DMS153 treated with DMSO at 0.1 percent for 48 hours (cell line): ENCODE results near the gene HUNK.
"Not testable (repeated sequence)": the region's sequence is repeated elsewhere in the genome, so short reads cannot be mapped to it uniquely, and the experiment has no call there.

Experiments used
- DNase-seq: peaks from one replicate; lab custom pipeline; 2025; ENCODE audit not compliant: unreplicated experiment; lab: John Stamatoyannopoulos, UW

HUNK gene

DNA sequence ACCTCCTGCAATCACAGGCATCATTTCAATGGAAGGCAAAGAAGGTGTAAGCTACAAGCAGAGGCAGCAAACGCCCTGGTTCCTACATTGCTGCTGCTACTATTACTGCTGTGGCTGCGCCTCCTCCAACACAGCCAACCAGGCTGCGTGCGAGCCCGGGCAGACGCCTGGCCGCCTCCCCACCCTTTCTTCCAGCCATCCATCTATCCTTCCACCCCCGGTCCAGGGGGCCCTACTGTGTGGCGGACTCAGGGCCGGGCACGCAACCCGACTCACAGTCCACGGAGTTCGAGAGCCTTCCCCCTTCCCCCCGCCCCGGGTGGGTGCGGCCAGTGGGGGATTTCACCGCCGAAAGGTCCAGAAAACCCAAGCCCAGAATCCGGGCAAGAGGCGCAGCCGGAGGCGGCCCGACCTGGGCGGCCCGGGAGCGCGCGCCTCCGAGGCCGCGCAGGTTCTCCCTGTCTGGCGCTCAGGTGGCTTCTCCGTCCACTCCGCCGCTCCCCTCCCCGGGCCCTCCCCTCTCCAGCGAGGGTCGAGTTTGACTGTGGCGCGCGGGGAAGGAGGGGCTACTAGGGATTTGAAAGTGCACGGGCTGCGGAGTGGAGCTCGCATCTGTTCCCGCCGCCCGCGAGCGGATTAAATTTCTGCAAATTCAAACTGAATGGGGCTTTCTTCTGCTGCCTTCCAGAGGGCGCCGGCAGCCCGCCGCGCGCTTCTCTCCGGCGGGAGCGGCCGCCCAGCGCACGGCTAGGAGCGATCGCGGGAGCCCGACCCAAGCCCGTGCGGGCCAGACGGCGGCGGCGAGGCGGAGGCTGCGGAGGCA is at the start of gene HUNK:
TSS of gene HUNK (plus strand) at position 569 of the 823 bp plus-strand sequence. CDS start 655 bp downstream, outside the sequence.
- peak; percentile 47 for DNase-seq

DNA sequence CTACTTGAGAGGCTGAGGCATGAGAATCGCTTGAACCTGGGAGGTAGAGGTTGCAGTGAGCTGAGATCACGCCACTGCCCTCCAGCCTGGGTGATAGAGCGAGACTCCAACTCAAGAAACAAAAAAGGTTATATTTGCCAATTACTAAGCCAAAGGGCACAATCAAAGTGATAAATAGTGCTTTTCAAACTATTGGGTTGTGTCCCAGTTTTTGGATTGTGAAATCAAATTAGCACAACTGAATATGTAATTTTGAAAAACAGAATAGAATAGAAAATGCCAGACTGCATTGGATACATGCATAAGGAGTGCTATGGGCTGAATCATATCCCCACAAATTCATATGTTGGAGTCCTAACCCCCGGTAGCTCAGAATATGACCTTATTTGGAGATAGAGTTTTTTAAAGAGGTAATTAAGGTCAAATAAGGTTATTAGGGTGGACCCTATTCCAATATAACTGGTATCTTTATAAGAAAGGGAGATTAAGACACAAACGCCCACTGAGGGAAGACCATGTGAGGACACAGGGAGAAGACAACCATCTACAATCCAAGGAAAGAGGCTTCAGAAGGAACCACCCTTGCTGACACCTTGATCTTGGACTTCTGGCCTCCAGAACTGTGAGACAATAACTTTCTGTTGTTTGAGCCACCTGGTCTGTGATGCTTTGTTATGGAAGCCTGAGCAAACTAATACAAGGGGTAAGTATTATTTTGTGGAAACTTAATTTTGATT is 42.9 kb upstream of the HUNK start:
- DNase-seq: no peak

DNA sequence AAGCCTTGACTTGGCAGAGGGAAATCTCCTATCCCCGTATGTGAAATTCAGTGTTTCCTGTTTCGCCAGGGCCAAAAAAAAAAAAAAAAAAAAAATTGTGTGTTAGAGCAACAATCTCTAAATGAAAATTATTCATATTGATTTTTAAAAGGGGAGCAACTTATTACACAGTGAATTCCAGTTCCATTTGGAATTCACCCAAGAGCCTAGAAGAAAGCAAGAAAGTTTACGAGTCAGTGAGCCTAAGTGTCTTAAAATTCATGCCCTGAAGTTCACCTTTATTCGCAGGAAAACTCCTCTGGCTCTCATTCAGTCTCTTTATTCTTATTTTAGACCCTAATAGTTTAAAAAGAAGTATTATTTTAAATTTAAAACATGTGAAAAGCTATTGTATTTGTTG is 42.1 kb upstream of the HUNK start:
- no peak for DNase-seq

DNA sequence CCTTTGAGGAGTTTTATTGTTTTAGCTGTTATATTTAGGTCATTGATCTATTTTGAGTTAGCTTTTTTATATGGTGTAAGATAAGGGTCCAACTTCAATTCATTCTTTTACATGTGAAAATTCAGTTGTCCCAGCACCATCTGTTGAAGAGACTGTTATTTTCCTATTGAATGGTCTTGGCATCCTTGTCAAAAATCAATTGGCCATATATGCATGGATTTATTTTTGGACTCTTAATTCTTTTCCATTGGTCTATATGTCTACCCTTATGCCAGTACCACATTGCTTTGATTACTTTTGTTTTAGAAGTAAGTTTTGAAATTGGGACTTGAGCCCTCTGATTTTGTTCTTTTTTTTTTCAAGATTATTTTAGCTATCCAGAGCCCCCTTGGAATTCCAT is 35.8 kb upstream of the HUNK start:
- no peak for DNase-seq

DNA sequence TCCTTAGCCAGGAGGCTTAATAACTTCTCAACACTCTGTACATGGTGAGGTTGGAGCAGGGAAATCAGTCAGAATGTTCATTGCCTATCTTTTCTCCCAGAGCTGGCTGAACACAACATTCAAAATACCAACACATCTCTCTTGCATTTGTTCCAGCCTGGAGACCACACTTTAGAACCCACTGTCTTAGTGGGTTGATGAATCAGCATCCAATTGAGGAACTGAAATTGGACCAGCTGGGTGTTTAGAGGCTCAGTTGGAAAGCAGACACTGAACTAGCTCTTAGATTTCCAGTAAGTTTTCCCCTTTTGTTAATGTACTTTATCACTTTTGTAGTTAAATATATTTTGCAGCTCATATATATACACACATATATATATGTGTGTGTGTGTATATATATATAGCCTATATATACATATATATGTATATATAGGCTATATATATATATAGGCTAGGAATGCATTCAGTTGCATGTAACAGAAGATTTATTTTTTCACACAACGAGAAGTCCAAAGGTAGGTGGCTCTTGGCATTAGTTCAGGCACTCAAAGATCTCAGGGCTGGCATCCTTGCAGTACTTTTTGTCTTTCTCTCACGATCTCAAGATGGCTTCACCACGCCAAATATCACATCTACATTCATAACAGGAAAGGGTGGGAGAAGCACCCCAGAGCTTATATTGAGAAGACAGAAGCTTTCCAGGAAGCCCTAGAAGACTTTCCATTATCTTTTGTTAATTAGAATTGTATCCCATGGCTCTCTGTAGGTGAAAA is 35.0 kb upstream of the HUNK start:
- DNase-seq: no peak

DNA sequence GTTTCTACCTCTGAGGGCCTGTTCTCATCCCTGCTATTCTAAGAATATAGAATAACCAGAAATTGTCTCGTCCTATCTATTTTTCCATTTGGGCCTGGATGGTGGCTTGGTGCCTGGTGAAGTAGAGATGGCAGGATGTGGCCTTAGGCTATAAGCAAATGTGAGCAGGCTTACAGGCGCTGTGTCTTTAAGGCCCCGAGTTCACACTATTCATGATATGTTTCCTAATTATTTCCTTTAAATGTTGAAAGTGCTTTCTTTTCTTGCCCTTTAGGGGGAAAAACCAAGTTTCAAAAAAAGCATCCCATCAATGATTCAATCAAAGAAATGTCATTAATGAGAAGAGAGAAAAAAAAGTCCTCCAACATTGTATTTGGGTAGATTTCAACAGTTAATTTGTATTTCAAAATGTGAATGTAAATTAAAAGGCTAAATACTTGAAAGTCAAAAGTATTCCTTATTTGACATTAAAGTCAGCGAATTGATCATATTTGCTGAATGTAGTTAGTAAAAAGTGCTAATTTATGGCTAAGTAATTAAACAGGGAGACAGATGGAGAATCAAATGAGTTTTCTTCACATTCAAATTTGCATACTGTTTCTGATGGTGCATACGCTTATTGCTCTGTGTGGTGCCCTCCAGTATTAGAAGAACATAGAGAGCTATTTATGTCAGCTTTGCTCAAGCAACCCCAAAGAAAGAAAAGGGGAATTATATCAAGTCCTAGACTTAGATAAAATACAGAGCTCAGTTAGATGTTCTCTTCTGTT is 34.0 kb upstream of the HUNK start:
- no peak for DNase-seq

DNA sequence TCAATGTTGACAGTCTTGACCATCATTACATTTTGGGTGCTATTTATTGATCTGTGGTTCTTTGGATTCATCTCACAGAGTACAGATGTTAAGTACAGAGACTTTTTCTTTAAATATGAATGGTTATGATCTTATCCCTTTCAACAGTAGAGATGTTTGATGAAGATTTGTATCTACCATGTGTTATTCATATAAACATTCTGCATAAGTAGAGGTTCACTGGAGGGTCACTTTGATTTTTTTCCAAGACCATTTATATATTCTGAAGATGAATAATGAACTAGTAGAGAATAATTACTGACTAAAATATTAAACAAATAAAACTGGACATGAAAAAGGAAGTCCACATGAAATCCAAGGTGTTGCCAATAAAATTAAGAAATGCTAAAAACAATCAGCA is 28.6 kb upstream of the HUNK start:
- DNase-seq: no peak

DNA sequence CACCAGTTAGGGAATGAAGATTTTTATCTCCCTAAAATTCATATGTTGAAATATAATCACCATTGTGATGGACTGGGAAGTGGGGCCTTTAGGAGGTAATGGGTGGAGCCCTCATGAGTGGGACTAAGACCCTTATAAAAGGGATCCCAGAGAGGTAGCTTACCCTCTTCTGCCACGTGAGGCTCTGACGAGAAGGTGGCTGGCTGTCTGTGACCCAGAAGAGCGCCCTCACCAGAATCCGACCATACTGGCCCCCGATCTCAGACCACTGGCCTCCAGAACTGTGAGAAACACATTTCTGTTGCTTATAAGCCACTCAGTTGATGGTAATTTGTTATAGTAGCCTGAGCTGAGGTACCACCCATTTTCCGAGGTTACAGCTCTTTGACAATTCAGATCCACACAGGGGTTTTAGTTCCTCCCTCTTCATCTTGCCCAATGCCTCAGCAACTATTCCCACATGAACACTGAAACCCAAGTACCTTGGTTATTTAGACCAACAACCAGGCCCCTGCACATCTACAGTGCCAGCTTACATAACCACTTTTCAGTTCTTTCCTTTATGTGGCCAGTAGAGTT is 27.6 kb upstream of the HUNK start:
- DNase-seq: no peak

DNA sequence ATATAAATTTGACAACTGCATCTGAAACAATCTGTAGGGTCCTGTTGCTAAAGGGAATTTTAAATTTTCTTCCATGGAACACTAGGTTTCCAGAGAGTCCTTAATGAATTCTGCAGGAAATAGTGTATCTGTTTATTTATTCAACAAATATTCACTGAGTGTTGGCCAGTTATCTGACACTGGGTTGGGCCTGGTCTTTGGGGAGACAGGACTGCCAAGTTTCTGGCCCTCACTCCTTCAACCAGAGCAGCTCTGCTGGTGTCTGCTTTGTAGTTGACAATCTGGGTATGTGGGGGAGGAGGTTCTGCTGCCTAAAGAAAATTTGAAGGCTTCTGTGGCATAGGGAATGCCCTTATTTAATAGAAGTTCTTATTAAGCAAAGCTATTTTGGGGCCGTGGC is 26.1 kb upstream of the HUNK start:
- DNase-seq: no peak

DNA sequence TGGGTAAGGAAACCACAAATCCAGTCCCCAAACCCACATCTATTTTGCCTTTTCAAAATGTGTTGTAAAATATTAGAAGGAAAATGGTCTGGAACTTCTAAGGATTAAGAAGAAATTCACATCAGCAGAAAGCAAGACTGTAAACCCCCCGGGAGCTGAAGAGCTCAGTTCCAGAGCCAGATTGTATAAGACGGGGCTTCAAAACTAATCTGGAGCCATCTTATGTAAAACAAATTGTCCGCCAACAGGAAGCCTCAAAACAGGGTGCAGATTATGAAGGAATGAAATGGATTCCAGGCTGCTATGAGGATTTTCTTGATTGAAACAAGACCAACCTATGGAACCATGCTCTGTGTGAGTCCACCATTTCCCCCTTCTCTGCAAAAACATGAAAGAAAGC is 25.1 kb upstream of the HUNK start:
- DNase-seq: no peak

DNA sequence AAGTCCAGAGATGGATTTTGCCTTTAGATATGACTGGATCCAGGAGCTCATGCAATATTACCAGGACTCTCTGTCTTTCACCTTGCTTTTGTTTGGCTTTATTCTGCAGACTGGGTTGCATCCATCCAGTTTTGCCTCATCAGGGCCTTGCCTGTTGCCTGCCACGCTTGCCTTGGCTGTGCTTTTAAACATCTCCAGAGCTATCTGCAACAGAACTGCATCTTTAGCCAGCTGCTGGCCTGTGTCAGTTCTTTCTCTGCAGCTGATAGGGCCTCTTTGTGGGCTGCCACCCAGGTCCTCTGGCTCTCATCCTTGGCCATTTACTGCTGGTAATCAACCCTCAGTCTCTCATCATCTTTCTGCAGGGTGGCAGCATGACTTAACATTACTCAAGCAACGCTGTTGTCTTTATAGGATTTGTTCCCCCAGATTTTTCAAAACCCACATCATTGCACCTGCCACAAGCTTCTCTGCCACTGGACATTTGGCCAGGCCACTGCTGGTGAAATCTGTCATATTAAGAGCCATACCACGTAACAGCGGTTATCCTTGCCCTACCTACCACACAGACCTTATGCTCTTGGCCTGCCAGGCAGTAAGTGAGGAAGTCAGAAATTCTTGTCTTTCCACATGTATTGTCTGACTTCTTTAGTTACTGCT is 24.4 kb upstream of the HUNK start:
- DNase-seq: no peak

DNA sequence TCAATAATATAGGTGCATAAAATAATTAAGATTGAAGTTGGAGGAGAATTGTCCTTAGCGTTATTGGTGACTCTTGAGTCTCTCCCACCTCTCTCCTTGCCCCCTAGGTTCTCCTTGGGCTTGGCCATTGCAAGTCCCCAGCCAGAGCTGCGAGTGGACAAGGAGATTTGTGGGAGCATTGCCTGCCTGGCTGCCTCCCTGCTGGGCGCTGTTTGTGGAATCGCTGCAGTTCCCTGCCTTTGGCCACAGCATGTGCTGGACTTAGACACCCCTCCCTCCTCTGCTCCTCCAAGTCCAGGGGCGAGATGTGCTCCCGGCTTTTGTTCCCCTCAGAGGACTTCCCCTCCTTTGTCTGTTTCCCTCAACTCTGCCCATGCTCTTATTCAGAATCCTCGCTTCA is 21.9 kb upstream of the HUNK start:
- DNase-seq: no peak

DNA sequence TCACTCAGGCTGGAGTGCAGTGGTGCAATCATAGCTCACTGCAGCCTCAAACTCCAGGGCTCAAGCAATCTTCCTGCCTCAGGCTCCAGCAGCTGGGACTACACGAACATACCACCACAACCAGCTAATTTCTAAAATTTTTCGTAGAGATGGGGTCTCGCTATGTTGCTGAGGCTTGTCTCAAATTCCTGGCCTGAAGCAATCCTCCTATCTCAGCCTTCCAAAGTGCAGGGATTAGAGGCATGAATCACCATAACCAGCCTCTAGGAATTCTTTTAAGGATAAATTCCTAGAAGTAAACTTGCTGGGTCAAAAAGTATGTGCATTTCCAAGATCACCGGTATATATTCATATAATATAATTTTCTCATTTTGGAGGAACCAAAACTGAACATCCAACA is 17.6 kb upstream of the HUNK start:
- DNase-seq: no peak

DNA sequence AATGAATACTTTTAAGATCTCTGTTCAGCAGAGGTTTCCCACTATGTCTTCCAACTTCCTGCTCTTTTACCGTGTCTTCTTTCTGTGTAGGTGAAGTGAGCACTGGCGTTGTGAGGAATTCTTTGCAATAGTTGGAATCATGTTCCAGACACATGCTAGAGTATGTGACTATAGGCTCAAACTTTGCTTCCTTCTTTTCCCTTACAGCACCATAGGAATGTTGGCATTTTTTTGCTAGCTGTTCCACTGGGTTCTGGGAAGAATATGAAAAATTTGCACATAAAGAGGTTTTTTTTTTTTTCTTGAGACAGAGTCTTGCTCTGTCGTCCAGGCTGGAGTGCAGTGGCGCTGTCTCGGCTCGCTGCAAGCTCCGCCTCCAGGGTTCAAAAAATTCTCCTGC is 15.7 kb upstream of the HUNK start:
- DNase-seq: no peak

DNA sequence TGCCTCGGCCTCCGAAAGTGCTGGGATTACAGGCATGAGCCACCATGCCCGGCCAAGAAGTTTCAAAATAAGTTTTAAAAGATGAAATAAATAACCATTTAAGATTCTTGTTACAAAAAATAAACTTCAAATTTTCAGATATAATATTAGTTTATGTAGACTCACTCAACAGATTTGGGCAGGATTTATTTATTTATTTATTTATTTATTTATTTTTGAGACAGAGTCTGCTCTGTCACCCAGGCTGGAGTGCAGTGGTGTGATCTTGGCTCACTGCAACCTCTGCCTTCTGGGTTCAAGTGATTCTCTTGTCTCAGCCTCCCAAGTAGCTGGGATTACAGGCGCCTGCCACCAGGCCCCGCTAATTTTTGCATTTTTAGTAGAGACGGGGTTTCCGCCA is 15.2 kb upstream of the HUNK start:
- not testable (repeated sequence) for DNase-seq

DNA sequence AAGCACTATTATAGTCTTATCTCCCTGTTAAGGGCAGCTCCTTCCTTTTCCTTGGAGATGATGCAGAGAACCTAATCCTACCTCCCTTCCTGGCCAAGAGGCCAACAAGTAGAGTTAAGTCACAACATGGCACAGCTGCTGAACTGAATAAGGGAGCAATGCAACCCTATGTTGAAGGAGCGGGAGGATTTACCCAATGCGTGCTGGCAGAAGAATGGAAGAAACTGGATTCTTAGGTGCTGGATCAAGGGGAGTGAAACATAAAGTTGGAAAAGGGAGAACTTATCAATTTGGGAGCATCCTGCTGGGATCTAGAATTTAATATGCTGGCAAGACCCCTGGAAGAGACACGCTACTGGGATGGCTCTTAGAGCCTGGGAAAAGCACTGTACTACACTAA is 12.0 kb upstream of the HUNK start:
- no peak for DNase-seq

DNA sequence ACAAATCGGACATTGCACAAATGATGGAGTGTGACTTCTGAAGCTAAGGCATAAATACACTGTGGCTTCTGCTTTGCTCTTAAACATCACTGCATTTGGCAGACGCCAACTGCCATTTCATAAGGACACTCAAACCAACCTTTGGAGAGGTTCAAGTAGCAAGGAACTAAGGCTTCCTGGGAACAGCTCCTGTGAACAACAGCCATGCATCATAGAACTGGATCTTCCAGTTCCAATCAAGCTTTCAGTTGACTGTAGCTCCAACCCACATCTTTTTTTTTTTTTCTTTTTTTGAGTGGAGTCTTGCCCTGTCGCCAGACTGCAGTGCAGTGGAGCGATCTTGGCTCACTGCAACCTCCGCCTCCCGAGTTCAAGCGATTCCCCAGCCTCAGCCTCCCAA is 10.7 kb upstream of the HUNK start:
- no peak for DNase-seq

DNA sequence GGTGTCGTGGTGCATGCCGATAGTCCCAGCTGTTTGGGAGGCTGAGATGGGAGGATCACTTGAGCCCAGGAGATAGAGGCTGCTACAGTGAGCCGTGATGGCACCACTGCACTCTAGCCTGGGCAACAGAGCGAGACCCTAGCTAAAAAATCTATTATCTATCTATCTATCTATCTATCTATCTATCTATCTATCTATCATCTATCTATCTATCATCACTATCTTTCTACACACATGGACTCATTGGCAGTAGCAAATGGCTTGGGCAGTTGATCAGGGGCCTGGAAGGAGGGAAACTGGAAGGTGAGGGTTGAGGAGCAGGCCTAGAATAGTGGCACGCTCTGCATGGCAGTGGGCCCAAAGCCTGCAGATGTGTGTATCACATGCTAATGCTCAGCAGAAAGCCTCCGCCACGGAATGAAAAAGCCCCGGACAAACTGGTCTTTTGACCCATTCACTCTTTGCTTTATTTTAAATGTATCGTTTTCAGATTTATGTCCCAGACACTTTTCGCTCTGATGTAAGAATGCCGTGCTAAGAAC is 7.3 kb upstream of the HUNK start:
- no peak for DNase-seq

DNA sequence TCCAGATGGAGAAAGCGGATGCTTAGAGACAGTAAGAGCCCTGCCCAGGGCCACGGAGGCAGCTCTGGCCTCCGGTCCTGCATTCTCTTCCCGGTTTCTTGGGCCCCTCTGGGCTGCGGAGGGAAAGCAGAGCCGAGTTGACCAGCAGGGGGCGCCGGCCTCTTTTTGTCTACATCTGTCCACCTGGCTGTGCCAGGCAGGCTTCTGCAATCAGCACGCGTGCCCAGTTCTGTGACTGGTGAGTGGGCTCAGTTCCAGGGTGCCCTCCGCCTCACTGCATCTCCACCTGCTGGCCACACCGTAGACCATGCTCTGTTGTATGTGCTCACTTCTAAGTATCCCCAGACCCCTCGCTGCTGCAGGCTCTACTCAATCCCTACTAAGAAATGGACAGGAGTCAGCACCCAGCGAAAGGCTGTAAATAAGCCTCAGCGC is 6.7 kb upstream of the HUNK start:
- peak; percentile 56 for DNase-seq

DNA sequence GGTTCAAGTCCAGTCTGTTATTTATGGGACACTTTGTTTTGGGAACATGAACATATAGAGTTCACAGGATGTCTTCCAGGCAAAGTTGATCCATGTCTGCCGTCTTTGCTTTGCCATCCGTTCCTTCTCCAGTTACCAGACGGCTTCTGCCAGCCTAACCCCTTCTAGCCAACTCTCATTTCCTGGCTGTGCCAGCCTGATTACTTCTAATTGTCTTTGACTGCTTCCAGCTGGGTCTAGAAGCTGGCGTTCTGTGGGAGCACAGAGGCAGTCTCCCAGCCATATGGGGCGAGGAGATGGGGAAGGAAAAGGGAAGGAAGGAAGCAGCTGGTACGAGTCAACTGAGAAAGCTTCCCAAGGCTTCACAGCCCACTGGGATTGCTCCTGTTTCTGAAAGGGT is 3.1 kb upstream of the HUNK start:
- DNase-seq: no peak
